A549 treated with AZD9567 at 1 μM for 4 hours (cell line): ENCODE results near the gene GLRX5. TPM values are rescaled to one million over a fixed set of nuclear protein-coding genes. Genes with fewer than 3 reads are reported as not detected.

ENCODE experiments used
- total RNA-seq: library from RNA; stranded (reverse); fragments of 200-300 nt; extraction: Qiagen RNA extraction; gene quantifications from 5 replicates; pipeline ENCODE4 v1.2.3, GENCODE V29; 2022; ENCODE audit not compliant: insufficient read depth

GLRX5 gene
- total RNA-seq = 69.6 to 75.5 TPM (median 70.9 TPM) in 5 replicates

DNA sequence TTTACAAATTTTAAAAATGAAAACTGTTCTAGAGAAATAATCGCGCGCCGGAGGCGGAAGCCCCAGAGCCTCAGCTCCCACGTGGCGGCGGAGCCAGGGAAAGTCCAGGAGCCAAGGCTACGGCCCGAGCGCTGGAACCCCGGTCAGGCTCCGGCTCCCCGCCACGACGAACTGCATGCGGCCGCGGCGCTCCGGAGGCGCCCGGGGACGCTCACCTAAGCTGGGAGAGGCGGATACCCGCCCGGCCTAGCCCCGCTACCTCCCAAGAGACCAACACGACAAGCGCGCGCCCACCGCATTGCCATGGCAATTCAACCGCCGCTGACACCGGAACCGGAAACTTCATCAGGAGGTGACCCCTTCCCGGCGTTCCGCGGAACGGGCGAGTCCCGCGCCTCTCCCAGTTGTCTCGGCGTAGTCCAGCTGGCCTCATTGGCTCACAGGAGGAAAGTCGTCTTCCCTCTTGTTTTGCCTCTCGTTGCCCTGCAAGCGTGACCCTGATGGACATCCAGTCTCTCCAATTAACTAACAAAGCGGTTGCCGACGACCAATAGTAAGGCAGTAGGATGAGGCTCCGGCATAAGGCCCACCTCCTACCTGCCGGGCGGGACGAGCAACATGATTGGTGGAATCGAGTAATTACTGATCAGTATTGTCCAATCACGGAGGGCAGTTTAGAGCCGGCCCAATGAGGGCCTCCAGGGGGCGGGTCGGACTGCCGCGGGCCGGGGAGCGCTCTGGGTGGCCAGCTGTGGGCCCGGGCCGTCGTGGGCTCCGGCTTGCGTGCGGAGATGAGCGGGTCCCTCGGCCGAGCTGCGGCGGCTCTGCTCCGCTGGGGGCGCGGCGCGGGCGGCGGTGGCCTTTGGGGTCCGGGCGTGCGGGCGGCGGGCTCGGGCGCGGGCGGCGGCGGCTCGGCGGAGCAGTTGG, at the start of gene GLRX5:
Gene GLRX5, plus strand, starts transcription at position 752 of the 927 bp plus-strand sequence. Its CDS starts 40 bp downstream, at position 792.

GRCh38 chr14:95516554-95517181, 18.2 kb upstream of the GLRX5 start, which contains the start of gene SYNE3:
Gene SYNE3, minus strand, starts transcription at chr14:95516650. Its CDS starts 40,829 bp downstream, at chr14:95475821.

Other genes starting within 250 kb of the GLRX5 start
- gene CLMN, start 215.1 kb upstream of the GLRX5 start, total RNA-seq = 3.6 to 5.0 TPM (median 4.6 TPM) in 5 replicates
- 0.21 to 0.55 TPM (median 0.44 TPM) in 5 replicates for gene SYNE3, start 18.4 kb upstream of the GLRX5 start, total RNA-seq
- not detected in 5 replicates for gene TCL1B, start 151.4 kb downstream of the GLRX5 start, total RNA-seq
- gene TCL1A, start 179.1 kb downstream of the GLRX5 start, total RNA-seq = not detected in 5 replicates